ENCODE measurements around the gene NIPSNAP2.
"Not testable (repeated sequence)": the region's sequence is repeated elsewhere in the genome, so short reads cannot be mapped to it uniquely, and the experiment has no call there.

NIPSNAP2 gene

DNA sequence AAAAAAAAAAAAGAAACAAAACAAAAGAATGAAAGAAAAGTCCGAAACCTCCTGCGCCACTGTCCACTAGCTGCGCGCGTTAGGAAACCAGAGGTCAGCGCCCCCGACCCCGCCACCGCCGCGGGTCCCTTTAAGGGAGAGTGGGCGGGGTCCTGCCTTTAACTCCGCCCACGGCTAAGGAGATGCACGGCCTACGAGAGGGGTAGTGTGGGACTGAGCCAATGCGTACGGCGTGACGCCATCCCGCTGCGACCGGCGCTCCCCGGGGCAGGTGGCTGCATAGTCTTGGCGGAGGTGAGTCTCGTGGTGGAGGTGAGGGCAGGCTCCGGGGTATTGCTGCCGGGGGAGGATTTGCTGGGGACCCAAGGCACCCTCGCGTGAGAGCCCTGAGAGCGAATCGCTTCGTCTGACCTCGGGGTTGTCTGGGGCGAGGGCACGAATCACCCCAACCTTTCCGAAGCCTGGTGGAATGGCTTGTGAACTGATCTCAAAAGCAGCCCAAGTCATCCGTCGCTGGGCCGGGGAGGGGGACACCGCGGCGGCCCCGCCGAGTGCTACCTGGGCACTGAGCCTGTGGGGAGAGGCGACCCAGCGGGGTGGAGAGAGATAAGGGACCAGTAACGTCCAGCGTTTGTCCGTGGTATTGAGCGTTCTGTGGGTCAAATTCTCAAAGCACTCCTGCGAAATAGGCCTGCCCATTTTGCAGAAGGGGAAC is 12.6 kb upstream of the NIPSNAP2 start, which contains the start of gene MRPS17:
TSS of gene MRPS17 (plus strand) at position 241 of the 715 bp plus-strand sequence. CDS start 1,319 bp downstream, outside the sequence.
- peak within 1 kb of the TSS; percentile 96 for H3K4me3 ChIP-seq (ENCODE audit: low read depth, low read length)
- TF ChIP-seq, protein P1, sequence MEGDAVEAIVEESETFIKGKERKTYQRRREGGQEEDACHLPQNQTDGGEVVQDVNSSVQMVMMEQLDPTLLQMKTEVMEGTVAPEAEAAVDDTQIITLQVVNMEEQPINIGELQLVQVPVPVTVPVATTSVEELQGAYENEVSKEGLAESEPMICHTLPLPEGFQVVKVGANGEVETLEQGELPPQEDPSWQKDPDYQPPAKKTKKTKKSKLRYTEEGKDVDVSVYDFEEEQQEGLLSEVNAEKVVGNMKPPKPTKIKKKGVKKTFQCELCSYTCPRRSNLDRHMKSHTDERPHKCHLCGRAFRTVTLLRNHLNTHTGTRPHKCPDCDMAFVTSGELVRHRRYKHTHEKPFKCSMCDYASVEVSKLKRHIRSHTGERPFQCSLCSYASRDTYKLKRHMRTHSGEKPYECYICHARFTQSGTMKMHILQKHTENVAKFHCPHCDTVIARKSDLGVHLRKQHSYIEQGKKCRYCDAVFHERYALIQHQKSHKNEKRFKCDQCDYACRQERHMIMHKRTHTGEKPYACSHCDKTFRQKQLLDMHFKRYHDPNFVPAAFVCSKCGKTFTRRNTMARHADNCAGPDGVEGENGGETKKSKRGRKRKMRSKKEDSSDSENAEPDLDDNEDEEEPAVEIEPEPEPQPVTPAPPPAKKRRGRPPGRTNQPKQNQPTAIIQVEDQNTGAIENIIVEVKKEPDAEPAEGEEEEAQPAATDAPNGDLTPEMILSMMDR (conservative IDR thresholded peaks at IDR 0.05; ENCODE audit: low read depth, low read length): no peak
- DNase-seq (ENCODE audit: low read depth): peak; percentile 88

DNA sequence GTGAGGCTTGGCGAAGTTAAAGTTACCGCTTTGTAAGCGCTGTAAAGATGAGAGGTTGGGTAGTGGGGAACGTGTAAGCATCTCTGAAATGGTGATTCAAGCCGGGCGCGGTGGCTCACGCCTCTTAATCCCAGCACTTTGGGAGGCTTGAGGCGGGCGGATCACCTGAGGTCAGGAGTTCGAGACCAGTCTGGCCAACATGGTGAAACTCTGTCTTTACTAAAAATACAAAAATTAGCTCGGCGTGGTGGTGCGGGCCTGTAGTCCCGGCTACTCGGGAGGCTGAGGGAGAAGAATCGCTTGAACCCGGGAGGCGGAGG is 12.1 kb upstream of the NIPSNAP2 start:
- peak overlapping the region; percentile 96 for H3K4me3 ChIP-seq (ENCODE audit: low read depth, low read length)
- DNase-seq (ENCODE audit: low read depth): not testable (repeated sequence)

DNA sequence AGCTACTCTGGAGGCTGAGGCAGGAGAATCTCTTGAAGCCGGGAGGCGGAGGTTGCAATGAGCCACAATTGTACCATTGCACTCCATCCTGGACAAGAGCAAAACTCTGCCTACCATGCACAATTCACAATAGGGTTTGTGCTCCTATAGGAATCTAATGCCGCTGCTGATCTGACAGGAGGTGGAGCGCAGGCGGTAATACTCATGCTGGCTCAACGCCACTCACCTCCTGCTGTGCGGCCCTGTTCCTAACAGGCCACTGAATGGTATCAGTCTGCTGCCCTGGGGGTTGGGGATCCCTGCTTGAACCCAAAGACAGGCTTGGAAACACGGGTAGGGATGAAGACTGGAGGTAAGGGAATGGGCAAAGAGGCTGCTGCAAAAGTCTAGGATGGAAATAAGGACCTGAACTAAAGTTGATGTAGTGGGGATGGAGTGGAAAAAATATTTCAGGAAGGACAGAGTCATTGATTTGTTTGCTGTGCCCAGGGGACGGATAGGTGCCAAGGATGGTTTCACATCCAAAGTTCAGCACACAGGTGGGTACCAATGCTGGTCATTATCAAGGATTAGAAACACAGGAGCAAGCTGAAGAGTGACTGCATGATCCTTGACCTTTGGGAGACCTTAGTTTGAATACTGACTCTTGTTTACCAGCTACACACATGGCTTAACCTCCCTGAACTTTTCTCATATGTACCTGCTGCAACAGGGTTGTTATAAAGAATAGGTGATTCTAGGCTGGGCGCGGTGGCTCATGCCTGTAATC is 10.5 kb upstream of the NIPSNAP2 start:
- no peak overlapping the region for H3K4me3 ChIP-seq (ENCODE audit: low read depth, low read length)
- TF ChIP-seq, protein P1 (conservative IDR thresholded peaks at IDR 0.05; ENCODE audit: low read depth, low read length): no peak
- no peak for DNase-seq (ENCODE audit: low read depth)

DNA sequence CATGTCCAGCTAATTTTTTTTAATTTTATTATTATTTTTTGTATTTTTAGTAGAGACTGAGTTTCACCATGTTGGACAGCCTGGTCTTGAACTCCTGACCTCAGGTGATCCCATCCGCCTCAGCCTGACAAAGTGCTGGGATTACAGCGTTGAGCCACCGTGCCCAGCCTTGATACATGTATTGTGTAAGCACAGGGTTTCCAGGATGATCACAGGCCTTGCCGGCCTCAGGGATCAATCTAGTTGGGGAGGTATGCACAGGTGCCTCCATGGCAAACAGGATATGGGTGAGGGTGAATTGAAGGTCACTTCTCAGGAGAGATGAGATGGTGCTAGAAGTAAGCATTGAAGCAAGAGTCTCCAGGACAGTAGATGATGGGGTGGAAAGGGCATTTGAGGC is 7.2 kb upstream of the NIPSNAP2 start:
- TF ChIP-seq, protein P1 (conservative IDR thresholded peaks at IDR 0.05; ENCODE audit: low read depth, low read length): no peak
- H3K4me3 ChIP-seq (ENCODE audit: low read depth, low read length): no peak overlapping the region
- DNase-seq (ENCODE audit: low read depth): no peak

DNA sequence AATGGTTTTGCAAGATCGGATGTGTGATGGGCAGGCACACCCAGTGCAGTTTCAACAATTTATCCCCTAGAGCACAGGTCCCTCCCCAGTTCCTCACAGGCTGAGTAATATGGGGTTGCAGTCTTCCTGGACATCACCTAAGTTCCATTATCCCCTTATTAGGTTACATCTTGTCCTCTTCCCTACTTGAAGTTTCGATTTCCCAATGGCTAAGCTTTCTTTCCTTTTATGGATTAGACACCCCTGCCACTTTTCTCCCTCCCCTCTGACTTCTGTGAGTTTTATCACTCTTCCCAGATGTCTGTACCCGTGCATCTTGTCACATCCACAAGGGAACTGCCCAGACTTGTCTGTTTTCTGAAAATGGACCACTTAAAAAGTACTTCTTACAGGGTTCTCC is 2.4 kb upstream of the NIPSNAP2 start:
- TF ChIP-seq, protein P1 (conservative IDR thresholded peaks at IDR 0.05; ENCODE audit: low read depth, low read length): no peak
- no peak overlapping the region for H3K4me3 ChIP-seq (ENCODE audit: low read depth, low read length)
- no peak for DNase-seq (ENCODE audit: low read depth)

DNA sequence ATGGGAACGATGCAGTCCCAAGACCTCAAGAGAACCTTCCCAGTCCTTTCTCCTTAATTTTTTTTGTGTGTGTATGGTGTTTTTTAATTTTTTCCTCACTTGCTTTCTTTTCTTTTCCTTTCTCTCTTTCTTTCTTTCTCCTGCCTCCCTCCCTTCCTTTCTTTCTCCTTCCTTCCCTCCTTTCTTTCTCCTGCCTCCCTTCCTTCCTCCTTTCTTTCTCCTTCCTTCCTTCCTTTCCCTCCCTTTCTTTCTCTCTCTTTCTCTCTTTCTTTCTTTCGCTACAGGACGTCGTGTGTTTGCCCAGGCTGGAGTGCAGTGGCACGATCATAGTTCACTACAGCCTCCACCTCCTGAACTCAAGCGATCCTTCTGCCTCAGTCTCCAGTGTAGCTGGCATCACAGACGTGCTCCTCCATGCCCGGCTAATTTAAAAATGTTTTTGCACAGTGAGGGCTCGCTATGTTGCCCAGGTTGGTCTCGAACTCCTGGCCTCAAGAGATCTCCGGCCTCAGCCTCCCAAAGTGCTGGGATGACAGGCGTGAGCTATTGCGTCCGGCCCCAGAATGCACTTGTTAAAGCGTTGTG is 709 bp upstream of the NIPSNAP2 start:
- H3K4me3 ChIP-seq (ENCODE audit: low read depth, low read length): peak overlapping the region; percentile 74
- DNase-seq (ENCODE audit: low read depth): no peak
- TF ChIP-seq, protein P1 (conservative IDR thresholded peaks at IDR 0.05; ENCODE audit: low read depth, low read length): no peak

DNA sequence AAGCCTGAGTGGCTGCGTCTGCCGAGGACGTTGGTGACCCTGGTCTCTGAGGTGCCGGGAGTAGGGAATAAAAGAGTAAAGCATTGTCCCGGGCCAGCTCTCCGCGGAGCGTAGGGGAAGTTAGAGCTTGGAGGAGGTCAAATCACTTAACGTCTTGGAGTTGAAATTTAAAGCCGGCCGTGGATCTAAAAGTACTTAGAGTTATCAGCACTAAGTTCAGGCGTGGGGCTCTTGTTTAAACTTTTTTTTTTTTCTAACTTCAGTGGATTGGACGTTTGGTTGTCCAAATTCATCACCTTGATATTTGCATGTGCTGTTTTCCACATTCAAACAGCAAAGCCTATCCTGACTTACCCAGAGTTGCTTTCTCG is 700 bp downstream of the NIPSNAP2 start:
- TF ChIP-seq, protein P1 (conservative IDR thresholded peaks at IDR 0.05; ENCODE audit: low read depth, low read length): no peak

More for the DNA sequence above, 700 bp downstream of the NIPSNAP2 start:
- peak overlapping the region; percentile 74 for H3K4me3 ChIP-seq (ENCODE audit: low read depth, low read length)
- peak; percentile 52 for DNase-seq (ENCODE audit: low read depth)

All from choroid plexus epithelial cell (primary cell).